NCI-H2227 (cell line): ENCODE results near the gene RPL28.

Experiments
- DNase-seq: peaks from one replicate; lab custom pipeline; 2025; ENCODE audit not compliant: unreplicated experiment; lab: John Stamatoyannopoulos, UW

The RPL28 gene

GRCh38 chr19:55385724-55386492, at the start of gene RPL28:
Gene RPL28, plus strand, starts transcription at chr19:55385932. Its CDS starts 426 bp downstream, at chr19:55386358.
- DNase-seq = peak; percentile 100

GRCh38 chr19:55336101-55336500, 49.6 kb upstream of the RPL28 start:
- no peak for DNase-seq

- peak; percentile 100 for DNase-seq
Measured at GRCh38 chr19:55339105-55339888, 46.4 kb upstream of the RPL28 start, which contains the start of gene KMT5C. Gene KMT5C, plus strand, starts transcription at chr19:55339876. Its CDS starts 2,061 bp downstream, at chr19:55341937.

GRCh38 chr19:55339889-55340783, 45.6 kb upstream of the RPL28 start:
- no peak for DNase-seq

GRCh38 chr19:55340784-55341147, 45.0 kb upstream of the RPL28 start:
- peak; percentile 86 for DNase-seq

- DNase-seq = peak; percentile 88
Measured at GRCh38 chr19:55341171-55341588, 44.6 kb upstream of the RPL28 start.

- no peak for DNase-seq
Measured at GRCh38 chr19:55341595-55342531, 43.9 kb upstream of the RPL28 start.

- DNase-seq = no peak
Measured at GRCh38 chr19:55344444-55344843, 41.3 kb upstream of the RPL28 start.

- DNase-seq = no peak
Measured at GRCh38 chr19:55345101-55345817, 40.5 kb upstream of the RPL28 start.

- peak; percentile 53 for DNase-seq
Measured at GRCh38 chr19:55345818-55346724, 39.7 kb upstream of the RPL28 start.

- no peak for DNase-seq
Measured at GRCh38 chr19:55346725-55347441, 38.8 kb upstream of the RPL28 start.

GRCh38 chr19:55347442-55348009, 38.2 kb upstream of the RPL28 start:
- DNase-seq = no peak

- peak; percentile 76 for DNase-seq
Measured at GRCh38 chr19:55348317-55349034, 37.3 kb upstream of the RPL28 start.

- no peak for DNase-seq
Measured at GRCh38 chr19:55350620-55351315, 35.0 kb upstream of the RPL28 start.

GRCh38 chr19:55352040-55352439, 33.7 kb upstream of the RPL28 start:
- DNase-seq = no peak

- DNase-seq = no peak
Measured at GRCh38 chr19:55352549-55353145, 33.1 kb upstream of the RPL28 start.
